Loucy (cell line): ENCODE results near the gene RPAP2.

Experiments used
- EZH2phosphoT487 ChIP-seq: fragments of 200-600 bp; IDR thresholded peaks from 2 replicates; pipeline ENCODE4 v1.6.1; 2018; ENCODE audit warnings: antibody characterized with exemption, mild to moderate bottlenecking, moderate library complexity, borderline replicate concordance
- TF ChIP-seq, protein P1 (sequence below): fragments of 200-600 bp; sonication (generic); conservative IDR thresholded peaks from 2 replicates; pipeline ENCODE4 v1.5.1; 2014; ENCODE audit warnings: mild to moderate bottlenecking, antibody characterized with exemption, low read length

DNA sequence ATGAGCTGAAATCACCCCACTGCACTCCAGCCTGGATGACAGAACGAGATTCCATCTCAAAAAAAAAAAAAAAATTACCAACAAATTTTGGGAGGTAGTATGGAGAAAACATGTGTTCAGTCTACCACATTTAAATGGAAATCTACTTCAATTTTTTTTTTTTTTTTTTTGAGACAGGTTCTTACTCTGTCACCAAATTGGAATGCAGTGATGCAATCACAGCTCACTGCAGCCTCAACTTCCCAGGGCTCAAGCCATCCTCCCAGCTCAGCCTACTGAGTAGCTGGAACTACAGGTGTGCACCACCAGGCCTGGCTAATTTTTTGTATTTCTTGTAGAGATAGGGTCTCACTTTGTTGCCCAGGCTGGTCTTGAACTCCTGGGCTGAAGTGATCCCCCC lies 105.8 kb downstream of the RPAP2 start:
- TF ChIP-seq, protein P1, sequence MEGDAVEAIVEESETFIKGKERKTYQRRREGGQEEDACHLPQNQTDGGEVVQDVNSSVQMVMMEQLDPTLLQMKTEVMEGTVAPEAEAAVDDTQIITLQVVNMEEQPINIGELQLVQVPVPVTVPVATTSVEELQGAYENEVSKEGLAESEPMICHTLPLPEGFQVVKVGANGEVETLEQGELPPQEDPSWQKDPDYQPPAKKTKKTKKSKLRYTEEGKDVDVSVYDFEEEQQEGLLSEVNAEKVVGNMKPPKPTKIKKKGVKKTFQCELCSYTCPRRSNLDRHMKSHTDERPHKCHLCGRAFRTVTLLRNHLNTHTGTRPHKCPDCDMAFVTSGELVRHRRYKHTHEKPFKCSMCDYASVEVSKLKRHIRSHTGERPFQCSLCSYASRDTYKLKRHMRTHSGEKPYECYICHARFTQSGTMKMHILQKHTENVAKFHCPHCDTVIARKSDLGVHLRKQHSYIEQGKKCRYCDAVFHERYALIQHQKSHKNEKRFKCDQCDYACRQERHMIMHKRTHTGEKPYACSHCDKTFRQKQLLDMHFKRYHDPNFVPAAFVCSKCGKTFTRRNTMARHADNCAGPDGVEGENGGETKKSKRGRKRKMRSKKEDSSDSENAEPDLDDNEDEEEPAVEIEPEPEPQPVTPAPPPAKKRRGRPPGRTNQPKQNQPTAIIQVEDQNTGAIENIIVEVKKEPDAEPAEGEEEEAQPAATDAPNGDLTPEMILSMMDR = no peak
- no peak for TF ChIP-seq EZH2phosphoT487
